AG04450 (cell line): Measurements from ENCODE around the gene BRI3. TPM values are rescaled to one million over a fixed set of nuclear protein-coding genes. Genes with fewer than 3 reads are reported as not detected.

Experiments used
- CTCF ChIA-PET: fragments of 300-600, 350-600 bp; formaldehyde crosslinking; extraction: SDS; loops from one replicate; lab custom pipeline; 2022; ENCODE audit warnings: antibody characterized with exemption, inconsistent platforms; lab: Charles Lee
- POLR2A ChIA-PET: fragments of 350-600 bp; formaldehyde crosslinking; extraction: SDS; loops from one replicate; lab custom pipeline; 2021; ENCODE audit warnings: antibody characterized with exemption, inconsistent platforms; lab: Yijun Ruan, JAX
- DNase-seq: peaks from one replicate; pipeline ENCODE4 v3.0.0-alpha.2; 2011; ENCODE audit warnings: low read depth, low spot score
- H3K27ac ChIP-seq: one replicate; pipeline ENCODE4 v1.5.1; 2012; ENCODE audit warnings: low read depth, low read length, control low read depth
- H3K27me3 ChIP-seq: one replicate; pipeline ENCODE4 v1.6.0; 2012; ENCODE audit warnings: low read length; ENCODE audit not compliant: control insufficient read depth, insufficient read depth
- H3K4me3 ChIP-seq: 2 replicates; pipeline ENCODE4 v1.5.1; 2011; ENCODE audit warnings: mild to moderate bottlenecking, low read depth, low read length, control low read depth
- H3K9me3 ChIP-seq: 2 replicates; pipeline ENCODE4 v1.5.1; 2012; ENCODE audit warnings: low read length; ENCODE audit not compliant: control insufficient read depth, insufficient read depth
- CTCF ChIP-seq: IDR thresholded peaks from 2 replicates; pipeline ENCODE4 v1.5.1; 2011; ENCODE audit warnings: low read depth, low read length, control low read depth, inconsistent platforms
- polyA plus RNA-seq: library from polyadenylated mRNA; depleted of rRNA; stranded (reverse); fragments of >200 nt; gene quantifications from 2 replicates; pipeline ENCODE4 v1.2.3, GENCODE V29; 2011

The BRI3 gene
- polyA plus RNA-seq, 1 experiment: 91.9 TPM

- no peak for DNase-seq
- H3K27me3 ChIP-seq: no peaks in the 10 kb centered on the region
- no peak for TF ChIP-seq CTCF
- ChIA-PET CTCF (no interaction called here), POLR2A (no interaction called here)
- no peaks in the 10 kb centered on the region for H3K9me3 ChIP-seq
- no peak overlapping the region for H3K27ac ChIP-seq
- H3K4me3 ChIP-seq: no peak overlapping the region
These were observed 24.6 kb downstream of the BRI3 start for GRCh38 chr7:98305951-98306535.

- no peak for TF ChIP-seq CTCF
- Histone ChIP-seq H3K4me3 (no peak overlapping the region), H3K9me3 (no peaks in the 10 kb centered on the region), H3K27me3 (no peaks in the 10 kb centered on the region), H3K27ac (no peak overlapping the region)
- POLR2A ChIA-PET: no interaction called here
- CTCF ChIA-PET: interaction anchor here (0.6 kb wide), 1 partner anchor 132 kb away, joined by 3 read pairs; no protein-coding TSS in a partner anchor
- no peak for DNase-seq
These were observed 26.5 kb downstream of the BRI3 start for GRCh38 chr7:98307971-98308466.

GRCh38 chr7:98309566-98309965, 28.1 kb downstream of the BRI3 start:
- ChIA-PET CTCF (no interaction called here), POLR2A (no interaction called here)
- no peak for DNase-seq
- no peaks in the 10 kb centered on the region for H3K27me3 ChIP-seq
- no peak overlapping the region for H3K4me3 ChIP-seq
- no peak for TF ChIP-seq CTCF
- H3K9me3 ChIP-seq: no peaks in the 10 kb centered on the region
- no peak overlapping the region for H3K27ac ChIP-seq

GRCh38 chr7:98312201-98312600, 30.7 kb downstream of the BRI3 start:
- DNase-seq: no peak
- CTCF ChIA-PET: no interaction called here
- no peak for TF ChIP-seq CTCF
- H3K9me3 ChIP-seq: no peaks in the 10 kb centered on the region
- H3K4me3 ChIP-seq: no peak overlapping the region
- POLR2A ChIA-PET: no interaction called here
- H3K27ac ChIP-seq: no peak overlapping the region
- no peaks in the 10 kb centered on the region for H3K27me3 ChIP-seq

- ChIA-PET CTCF (no interaction called here), POLR2A (no interaction called here)
- no peak overlapping the region for H3K27ac ChIP-seq
- no peak for DNase-seq
- no peak overlapping the region for H3K4me3 ChIP-seq
- no peaks in the 10 kb centered on the region for H3K27me3 ChIP-seq
- no peak for TF ChIP-seq CTCF
- no peaks in the 10 kb centered on the region for H3K9me3 ChIP-seq
These were observed 33.0 kb downstream of the BRI3 start for GRCh38 chr7:98314469-98314868.
